ENCODE data around the gene TBCB.

GRCh38 chr19:36086326-36086725 is 28.9 kb upstream of the TBCB start:
- TF ChIP-seq, protein P1, sequence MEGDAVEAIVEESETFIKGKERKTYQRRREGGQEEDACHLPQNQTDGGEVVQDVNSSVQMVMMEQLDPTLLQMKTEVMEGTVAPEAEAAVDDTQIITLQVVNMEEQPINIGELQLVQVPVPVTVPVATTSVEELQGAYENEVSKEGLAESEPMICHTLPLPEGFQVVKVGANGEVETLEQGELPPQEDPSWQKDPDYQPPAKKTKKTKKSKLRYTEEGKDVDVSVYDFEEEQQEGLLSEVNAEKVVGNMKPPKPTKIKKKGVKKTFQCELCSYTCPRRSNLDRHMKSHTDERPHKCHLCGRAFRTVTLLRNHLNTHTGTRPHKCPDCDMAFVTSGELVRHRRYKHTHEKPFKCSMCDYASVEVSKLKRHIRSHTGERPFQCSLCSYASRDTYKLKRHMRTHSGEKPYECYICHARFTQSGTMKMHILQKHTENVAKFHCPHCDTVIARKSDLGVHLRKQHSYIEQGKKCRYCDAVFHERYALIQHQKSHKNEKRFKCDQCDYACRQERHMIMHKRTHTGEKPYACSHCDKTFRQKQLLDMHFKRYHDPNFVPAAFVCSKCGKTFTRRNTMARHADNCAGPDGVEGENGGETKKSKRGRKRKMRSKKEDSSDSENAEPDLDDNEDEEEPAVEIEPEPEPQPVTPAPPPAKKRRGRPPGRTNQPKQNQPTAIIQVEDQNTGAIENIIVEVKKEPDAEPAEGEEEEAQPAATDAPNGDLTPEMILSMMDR (IDR thresholded peaks at IDR 0.05; ENCODE audit: low read depth, low read length, poor library complexity, severe bottlenecking), result no peak
- no peak for TF ChIP-seq EZH2phosphoT487 (IDR thresholded peaks at IDR 0.05; ENCODE audit: borderline replicate concordance, low read length)

Measured in DOHH2 (cell line).